GM12891 (cell line): ENCODE measurements around the gene BLOC1S3.

Experiments
- DNase-seq: peaks from one replicate; pipeline ENCODE4 v3.0.0; 2011; ENCODE audit warnings: low spot score; ENCODE audit not compliant: insufficient read length
- FAIRE-seq: peaks from 2 replicates; lab custom pipeline; 2011; peaks lifted over from hg19 to GRCh38; lab: Jason Lieb, UNC
- PAX5 ChIP-seq: IDR thresholded peaks from 2 replicates; pipeline ENCODE4 v1.6.1; 2011; ENCODE audit warnings: low read length, moderate library complexity, mild to moderate bottlenecking; ENCODE audit not compliant: insufficient read depth, severe bottlenecking
- POLR2A ChIP-seq: IDR thresholded peaks from 2 replicates; pipeline ENCODE4 v1.6.1; 2011; ENCODE audit warnings: low read depth, low read length, control low read depth
- POLR2AphosphoS5 ChIP-seq: IDR thresholded peaks from 2 replicates; pipeline ENCODE4 v1.6.1; 2011; ENCODE audit warnings: low read depth, low read length, control low read depth
- POU2F2 ChIP-seq: IDR thresholded peaks from 2 replicates; pipeline ENCODE4 v1.6.1; 2011; ENCODE audit warnings: low read depth, mild to moderate bottlenecking, control low read depth, low read length, moderate library complexity
- SPI1 ChIP-seq: IDR thresholded peaks from 2 replicates; pipeline ENCODE4 v1.6.1; 2011; ENCODE audit warnings: low read depth, low read length, control low read depth
- TAF1 ChIP-seq: IDR thresholded peaks from 2 replicates; pipeline ENCODE4 v1.6.1; 2011; ENCODE audit warnings: low read depth, low read length, control low read depth

BLOC1S3 gene

DNA sequence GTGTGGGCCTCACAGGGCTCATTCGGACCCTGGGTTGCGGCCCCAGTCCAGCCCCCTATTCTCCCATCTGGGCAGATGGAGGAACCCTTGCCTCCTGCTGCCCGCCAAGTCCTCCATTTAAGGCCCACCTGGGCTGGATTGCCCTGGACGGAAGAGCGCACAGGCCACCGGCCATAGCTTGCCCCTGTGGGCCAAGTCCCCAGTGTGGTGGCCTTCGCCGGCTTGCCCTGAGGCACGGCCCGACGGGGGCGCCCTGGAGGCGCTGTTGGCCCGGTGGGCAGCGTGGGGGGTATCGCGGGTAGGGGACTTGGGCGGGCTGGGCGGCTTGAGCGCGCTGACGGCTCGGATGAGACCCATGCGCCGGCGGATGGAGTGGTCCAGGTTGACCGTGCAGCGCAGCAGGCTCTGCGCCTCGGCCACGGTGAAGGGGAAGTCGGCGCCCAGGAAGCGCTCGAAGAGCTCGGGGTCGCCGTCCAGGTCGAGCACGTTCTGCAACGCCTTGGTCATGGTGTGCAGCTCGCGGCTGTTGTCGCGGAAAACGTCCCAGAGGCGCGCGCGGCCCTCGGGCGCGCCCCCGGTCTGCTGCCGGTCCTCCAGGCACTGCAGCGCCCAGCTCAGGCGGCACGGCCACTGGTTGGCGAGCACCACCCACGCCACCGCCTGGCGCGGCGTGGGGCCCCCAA, 26.6 kb upstream of the BLOC1S3 start:
- TF ChIP-seq TAF1 (no peak), POLR2AphosphoS5 (peak; percentile 25; the same call in 1 of the 2 replicates)
- DNase-seq (peak; percentile 33), FAIRE-seq (no peak)

DNA sequence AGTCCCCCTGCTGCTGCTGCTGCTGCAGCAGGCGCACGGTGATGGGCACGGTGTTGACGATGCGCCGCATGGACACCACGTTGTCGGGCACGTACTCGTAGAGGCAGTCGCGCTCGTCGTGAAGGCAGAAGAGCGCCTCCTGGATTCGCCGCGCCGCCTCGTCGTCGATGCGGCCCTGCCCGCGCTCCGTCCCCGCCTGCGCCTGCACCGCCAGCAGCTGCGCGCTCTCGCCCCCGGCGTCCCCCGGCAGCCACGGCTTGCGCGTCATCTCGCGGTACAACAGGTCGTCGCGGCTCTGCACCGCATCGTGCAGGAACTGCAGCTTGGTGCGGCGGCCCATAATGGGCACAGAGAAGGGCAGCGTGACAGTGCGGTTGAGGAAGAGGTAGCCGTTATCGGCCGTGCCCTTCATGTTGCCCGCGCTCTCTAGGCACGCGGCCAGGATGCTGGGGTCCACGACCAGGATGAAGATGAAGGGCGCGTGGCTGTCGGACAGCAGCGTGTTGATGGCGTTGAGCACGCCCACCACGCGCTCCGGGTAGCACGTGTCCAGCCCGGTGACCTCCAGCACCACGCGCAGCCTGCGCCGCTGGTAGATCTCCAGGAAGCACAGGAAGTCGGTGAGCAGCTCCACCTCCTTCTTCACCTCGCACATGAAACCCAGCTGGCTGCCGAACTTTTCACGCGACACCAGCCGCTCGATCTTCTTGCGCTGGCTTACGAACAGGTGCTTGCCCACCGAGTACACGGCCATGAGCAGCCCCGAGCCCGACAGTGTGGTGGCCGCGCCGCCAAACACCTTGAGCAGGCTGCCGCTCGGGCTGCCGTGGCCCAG, 25.9 kb upstream of the BLOC1S3 start:
- TF ChIP-seq POLR2AphosphoS5, result no peak
- TF ChIP-seq POLR2A, result no peak
- TF ChIP-seq SPI1, result no peak
- no peak for TF ChIP-seq POU2F2
- TF ChIP-seq TAF1, result no peak
- no peak for TF ChIP-seq PAX5
- peak; percentile 56 for DNase-seq
- peak; percentile 96 for FAIRE-seq

DNA sequence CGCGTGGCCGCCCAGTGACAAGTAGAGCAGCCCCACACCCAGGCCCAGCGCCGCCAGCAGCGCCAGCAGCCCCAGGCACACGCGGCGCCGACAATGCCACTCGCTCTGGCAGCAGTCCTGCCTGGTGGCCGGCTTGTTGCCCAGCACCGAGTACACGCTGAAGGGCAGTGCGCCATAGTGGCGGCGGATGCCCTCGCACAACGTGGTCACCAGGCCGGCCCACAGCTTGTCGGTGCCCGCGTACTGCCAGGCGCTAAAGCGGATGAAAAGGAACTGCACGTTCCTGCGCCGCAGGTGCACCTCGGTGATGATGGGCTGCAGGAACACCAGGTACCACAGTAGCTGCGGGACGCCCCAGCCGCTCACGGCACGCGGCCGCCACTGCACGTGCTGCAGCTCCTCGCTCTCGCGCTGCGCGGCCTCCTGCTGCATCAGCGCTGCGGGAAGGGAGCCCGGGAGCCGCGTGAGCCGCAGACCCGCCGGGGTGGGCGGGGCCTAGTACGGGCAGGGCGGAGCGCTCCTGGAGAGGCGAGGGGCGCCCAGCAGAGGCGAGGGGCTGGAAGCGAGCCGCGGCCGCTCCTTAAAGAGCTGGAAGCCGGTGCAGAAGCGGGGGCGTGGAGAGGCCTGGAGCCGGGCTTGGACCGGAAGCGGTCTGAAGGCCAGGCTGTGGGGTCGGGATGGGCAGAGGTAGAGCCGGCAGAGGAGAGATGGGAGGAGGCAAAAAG, 25.1 kb upstream of the BLOC1S3 start:
- FAIRE-seq (peak; percentile 66), DNase-seq (no peak)
- TF ChIP-seq SPI1 (no peak), TAF1 (no peak), PAX5 (no peak)

DNA sequence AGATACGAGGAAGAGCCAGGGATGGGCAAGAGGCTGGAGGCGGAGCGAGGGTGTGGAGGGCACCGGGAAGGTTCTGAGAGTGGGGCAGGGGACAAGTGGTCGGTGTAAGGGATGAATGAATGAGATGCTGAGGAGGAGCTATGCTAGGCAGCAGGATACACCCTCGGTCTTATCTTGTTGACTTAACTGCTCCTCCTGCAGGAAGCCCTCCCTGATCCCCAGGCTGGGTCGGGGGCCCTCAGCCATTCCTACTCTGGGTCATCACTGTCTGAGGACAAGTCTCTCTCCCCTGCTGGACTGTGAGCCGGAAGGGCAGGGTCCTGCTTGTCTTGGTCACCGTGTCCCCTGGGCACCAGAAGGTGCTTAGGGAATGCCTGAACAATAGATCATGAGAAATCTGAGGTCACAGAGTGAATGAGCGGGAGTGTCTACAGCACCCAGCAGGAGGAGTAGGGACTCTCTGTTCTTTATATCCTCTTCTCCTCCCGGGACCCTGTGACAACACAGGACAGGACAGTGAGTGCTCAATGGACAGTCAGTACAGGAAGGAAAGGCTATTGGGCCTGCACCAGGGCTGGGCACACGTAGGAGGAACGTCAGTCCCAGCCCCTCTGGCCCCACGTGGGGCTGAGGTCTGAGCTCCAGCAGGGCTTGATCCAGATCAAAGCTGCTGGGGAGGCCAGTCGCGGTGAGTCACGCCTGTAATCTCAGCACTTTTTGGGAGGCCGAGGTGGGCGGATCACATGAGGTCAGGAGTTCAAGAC, 24.3 kb upstream of the BLOC1S3 start:
- DNase-seq (no peak), FAIRE-seq (no peak)
- no peak for TF ChIP-seq TAF1
- TF ChIP-seq POU2F2, result no peak
- no peak for TF ChIP-seq PAX5
- no peak for TF ChIP-seq POLR2AphosphoS5
- TF ChIP-seq SPI1, result no peak
- TF ChIP-seq POLR2A, result no peak

DNA sequence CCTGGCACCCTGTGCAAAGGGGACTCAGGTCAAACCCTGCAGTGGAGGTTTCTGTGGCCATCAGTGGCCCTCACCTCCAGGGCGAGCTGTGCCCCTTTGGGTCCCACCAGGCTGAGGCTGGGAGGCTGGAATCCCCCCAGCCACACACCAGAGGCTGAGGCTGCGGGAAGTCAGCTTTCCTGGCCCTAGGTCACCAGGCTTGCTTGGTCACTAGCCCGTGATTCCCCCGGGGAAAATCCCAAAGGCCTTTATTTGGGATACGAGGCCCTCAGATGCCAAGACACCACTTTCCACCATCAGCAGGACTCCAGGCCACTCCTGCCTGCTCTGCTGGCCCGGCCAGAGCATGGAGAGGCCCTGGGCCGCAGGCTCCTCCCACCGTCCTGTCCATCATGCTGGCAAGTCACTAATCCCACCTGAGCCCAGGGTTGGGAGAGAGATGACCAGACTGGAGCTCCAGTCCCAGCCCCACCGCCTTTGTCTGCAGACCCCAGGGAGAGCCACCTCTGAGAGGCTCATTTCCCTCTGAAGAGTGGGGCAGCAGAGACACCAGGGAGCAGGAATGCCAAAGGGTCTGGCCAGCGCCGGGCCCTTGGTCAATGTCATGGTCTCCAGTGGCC, 22.5 kb upstream of the BLOC1S3 start:
- DNase-seq (no peak), FAIRE-seq (no peak)
- TF ChIP-seq POLR2AphosphoS5, result no peak
- TF ChIP-seq PAX5, result no peak
- no peak for TF ChIP-seq TAF1
- TF ChIP-seq SPI1, result no peak
- TF ChIP-seq POLR2A, result no peak
- no peak for TF ChIP-seq POU2F2

DNA sequence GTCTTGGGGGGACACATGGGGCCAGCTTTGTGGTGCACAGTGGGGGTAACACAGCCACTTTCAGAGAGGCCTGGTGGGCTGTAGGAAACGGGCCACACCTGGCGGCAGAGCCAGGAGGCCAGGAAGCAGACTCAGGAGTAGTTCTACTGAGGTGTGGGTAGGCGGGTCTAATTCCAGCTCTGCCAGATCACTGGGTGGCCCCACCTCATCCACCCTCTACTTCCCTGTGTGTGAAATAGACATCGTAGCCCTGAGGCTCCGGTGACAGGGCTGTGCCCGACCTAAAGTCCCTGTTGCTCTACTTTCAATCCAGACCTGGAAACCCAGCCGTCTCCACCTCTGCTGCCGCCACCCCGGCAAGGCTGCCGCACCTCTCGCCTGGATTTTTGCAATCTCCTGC, 21.8 kb upstream of the BLOC1S3 start:
- DNase-seq (no peak), FAIRE-seq (no peak)
- TF ChIP-seq TAF1 (no peak), POU2F2 (no peak), PAX5 (no peak), SPI1 (no peak), POLR2A (no peak), POLR2AphosphoS5 (no peak)

DNA sequence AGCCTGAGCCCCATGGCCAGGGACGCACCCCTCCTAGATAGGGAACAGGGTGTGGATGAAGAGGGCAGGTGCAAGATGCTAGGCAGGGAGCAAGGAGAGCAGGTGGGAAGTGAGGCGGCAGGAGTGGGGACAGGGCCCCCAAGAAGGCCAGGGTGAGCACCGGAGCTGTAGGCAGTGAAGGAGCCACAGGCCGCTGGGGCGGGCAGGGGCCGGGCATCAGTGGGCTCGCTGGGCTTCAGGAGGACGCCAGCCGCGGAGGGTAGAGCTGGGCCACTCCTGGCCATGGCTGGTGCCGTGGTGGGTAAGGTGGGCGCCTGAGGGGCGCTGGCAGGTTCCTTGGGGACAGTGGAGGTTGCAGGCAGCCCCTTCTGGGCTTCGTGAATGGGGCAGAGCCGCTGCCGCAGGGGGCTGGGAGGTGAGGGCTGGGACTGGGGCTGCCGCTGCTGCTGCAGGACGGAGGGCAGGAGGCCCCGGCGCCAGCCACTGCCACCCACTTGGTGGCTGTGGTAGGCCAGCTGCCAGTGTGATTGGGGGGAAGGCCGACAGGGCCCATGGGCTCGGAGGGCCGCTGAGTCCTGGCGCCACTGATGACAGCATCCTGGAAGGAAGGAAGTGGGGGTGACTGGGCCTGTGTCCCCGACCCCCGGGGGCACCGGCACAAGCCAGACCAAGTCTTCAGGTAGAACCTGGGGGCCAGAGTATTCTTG, 19.9 kb upstream of the BLOC1S3 start:
- TF ChIP-seq POLR2A (no peak), POLR2AphosphoS5 (no peak), SPI1 (no peak), POU2F2 (no peak), TAF1 (no peak), PAX5 (no peak)
- no peak for FAIRE-seq
- no peak for DNase-seq

DNA sequence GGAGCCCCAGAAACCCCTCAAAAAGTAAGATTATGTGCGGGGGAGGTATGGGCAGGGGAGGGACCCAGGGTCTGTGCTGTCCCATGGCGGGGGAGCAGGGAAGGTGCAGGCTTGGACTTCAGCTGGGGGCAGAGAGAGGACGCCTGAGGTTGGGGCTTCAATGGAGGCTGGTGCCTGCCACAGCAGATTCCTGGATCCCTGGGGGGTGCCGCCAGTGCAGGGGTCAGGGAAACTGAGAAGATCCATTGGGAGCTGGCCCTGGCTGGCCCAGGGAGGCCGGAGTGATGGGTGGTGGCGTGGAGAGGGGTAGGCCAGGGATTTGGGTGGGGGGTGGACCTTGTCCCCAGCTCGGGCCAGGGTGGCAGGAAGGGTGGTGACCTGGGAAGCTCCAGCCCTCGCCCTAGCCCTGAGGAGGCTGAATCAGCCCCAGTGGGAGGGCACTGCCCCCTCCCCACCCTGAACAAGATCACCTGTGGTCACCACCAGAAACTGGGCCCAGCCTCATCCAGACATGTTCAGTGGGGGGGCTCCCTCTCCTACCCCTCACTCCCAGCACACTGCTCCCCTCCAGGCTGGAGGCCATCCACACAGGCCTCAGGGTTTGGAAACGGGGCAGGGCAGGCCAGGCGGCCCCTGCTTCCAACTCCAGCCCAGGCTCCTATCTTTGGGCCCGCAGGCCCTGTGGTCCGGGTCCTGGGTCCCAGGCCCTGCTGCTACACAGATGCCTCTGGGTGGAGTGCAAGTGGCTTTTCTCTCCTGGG, 19.2 kb upstream of the BLOC1S3 start:
- DNase-seq (no peak), FAIRE-seq (no peak)
- TF ChIP-seq POLR2A, result no peak
